ENCODE data around the gene HSFX4.
"Not testable (repeated sequence)": the region's sequence is repeated elsewhere in the genome, so short reads cannot be mapped to it uniquely, and the experiment has no call there.

HSFX4 gene

GRCh38 chrX:149939905-149940673 is 10.7 kb downstream of the HSFX4 start:
- no peaks in the 10 kb centered on the region for H3K4me1 ChIP-seq
- no peak for TF ChIP-seq CTCF (IDR thresholded peaks at IDR 0.05)

GRCh38 chrX:149940674-149941024 is 11.3 kb downstream of the HSFX4 start:
- Histone ChIP-seq H3K27ac (peak overlapping the region; percentile 91), H3K4me2 (ENCODE audit: low read length) (peak overlapping the region; percentile 35)
- H3K4me1 ChIP-seq; H3K36me3 ChIP-seq (ENCODE audit: control insufficient read depth, insufficient read depth, low read length); H3K9me3 ChIP-seq (ENCODE audit: control insufficient read depth, low read length); H3K4me3 ChIP-seq (ENCODE audit: low read depth, low read length); H3K79me2 ChIP-seq; H3K27me3 ChIP-seq (ENCODE audit: control insufficient read depth, insufficient read depth, low read length); H3K9ac ChIP-seq; H2AFZ ChIP-seq: not testable (repeated sequence)
- peak; percentile 51 for TF ChIP-seq CTCF (IDR thresholded peaks at IDR 0.05)

More at GRCh38 chrX:149939905-149940673, 10.7 kb downstream of the HSFX4 start:
- H3K36me3 ChIP-seq (ENCODE audit: control insufficient read depth, insufficient read depth, low read length) = no peaks in the 10 kb centered on the region
- H3K79me2 ChIP-seq = peaks cover 5% of the 10 kb centered on the region
- H3K9me3 ChIP-seq (ENCODE audit: control insufficient read depth, low read length) = no peaks in the 10 kb centered on the region
- H3K4me3 ChIP-seq (ENCODE audit: low read depth, low read length) = peak overlapping the region; percentile 61
- no peaks in the 10 kb centered on the region for H3K27me3 ChIP-seq (ENCODE audit: control insufficient read depth, insufficient read depth, low read length)
- peak overlapping the region; percentile 53 for H2AFZ ChIP-seq
- no peak overlapping the region for H3K9ac ChIP-seq
- peak overlapping the region; percentile 91 for H3K27ac ChIP-seq
- H3K4me2 ChIP-seq (ENCODE audit: low read length) = peak overlapping the region; percentile 67

GRCh38 chrX:149945087-149945670 is 15.8 kb downstream of the HSFX4 start:
- H3K9me3 ChIP-seq (ENCODE audit: control insufficient read depth, low read length); H3K79me2 ChIP-seq; H3K36me3 ChIP-seq (ENCODE audit: control insufficient read depth, insufficient read depth, low read length); H2AFZ ChIP-seq; H3K9ac ChIP-seq; H3K27me3 ChIP-seq (ENCODE audit: control insufficient read depth, insufficient read depth, low read length); H3K4me1 ChIP-seq; H3K4me3 ChIP-seq (ENCODE audit: low read depth, low read length); H3K4me2 ChIP-seq (ENCODE audit: low read length): not testable (repeated sequence)
- peak overlapping the region; percentile 32 for H3K27ac ChIP-seq

GRCh38 chrX:149945820-149946219 is 16.4 kb downstream of the HSFX4 start:
- H3K9ac ChIP-seq; H3K79me2 ChIP-seq; H3K36me3 ChIP-seq (ENCODE audit: control insufficient read depth, insufficient read depth, low read length); H3K4me3 ChIP-seq (ENCODE audit: low read depth, low read length); H3K4me1 ChIP-seq; H3K9me3 ChIP-seq (ENCODE audit: control insufficient read depth, low read length); H2AFZ ChIP-seq; H3K4me2 ChIP-seq (ENCODE audit: low read length); H3K27me3 ChIP-seq (ENCODE audit: control insufficient read depth, insufficient read depth, low read length): not testable (repeated sequence)
- peak overlapping the region; percentile 32 for H3K27ac ChIP-seq

GRCh38 chrX:149946932-149947331 is 17.6 kb downstream of the HSFX4 start:
- not testable (repeated sequence) for H3K4me3 ChIP-seq (ENCODE audit: low read depth, low read length); H3K27me3 ChIP-seq (ENCODE audit: control insufficient read depth, insufficient read depth, low read length); H3K27ac ChIP-seq; H3K4me2 ChIP-seq (ENCODE audit: low read length); H3K36me3 ChIP-seq (ENCODE audit: control insufficient read depth, insufficient read depth, low read length); H3K9me3 ChIP-seq (ENCODE audit: control insufficient read depth, low read length); H3K9ac ChIP-seq; H3K4me1 ChIP-seq; H2AFZ ChIP-seq; H3K79me2 ChIP-seq

- peaks cover 9% of the 10 kb centered on the region for H3K4me1 ChIP-seq
- H3K27me3 ChIP-seq (ENCODE audit: control insufficient read depth, insufficient read depth, low read length) = no peaks in the 10 kb centered on the region
- no peak overlapping the region for H2AFZ ChIP-seq
- no peaks in the 10 kb centered on the region for H3K9me3 ChIP-seq (ENCODE audit: control insufficient read depth, low read length)
- TF ChIP-seq CTCF (IDR thresholded peaks at IDR 0.05) = peak; percentile 16
- H3K4me2 ChIP-seq (ENCODE audit: low read length) = no peak overlapping the region
- no peaks in the 10 kb centered on the region for H3K79me2 ChIP-seq
- H3K36me3 ChIP-seq (ENCODE audit: control insufficient read depth, insufficient read depth, low read length) = no peaks in the 10 kb centered on the region
- H3K9ac ChIP-seq = no peak overlapping the region
- H3K27ac ChIP-seq = peak overlapping the region; percentile 85
- H3K4me3 ChIP-seq (ENCODE audit: low read depth, low read length) = no peak overlapping the region
These were observed 18.6 kb downstream of the HSFX4 start for GRCh38 chrX:149948016-149948415.
